OCI-LY3 (cell line): Measurements from ENCODE around the gene AFF2.

Experiments used
- H2AFZ ChIP-seq: fragments of 200-600, 300-600 bp; shearing (Covaris generic); 2 replicates; pipeline ENCODE4 v1.6.0; 2014; ENCODE audit warnings: antibody characterized with exemption, low read depth, low read length
- H3K27ac ChIP-seq: fragments of 200-600, 300-600 bp; sonication (generic); 2 replicates; pipeline ENCODE4 v1.5.1; 2014; ENCODE audit warnings: mild to moderate bottlenecking, low read length, moderate library complexity, mixed read lengths
- H3K27me3 ChIP-seq: fragments of 200-600, 300-600 bp; sonication (generic); 2 replicates; pipeline ENCODE4 v1.6.1; 2014; ENCODE audit warnings: low read depth, low read length, mixed read lengths
- H3K36me3 ChIP-seq: fragments of 200-600, 300-600 bp; sonication (generic); replicated peaks from 2 replicates; pipeline ENCODE3; 2014; ENCODE audit warnings: low read depth, low read length, mixed read lengths
- H3K4me1 ChIP-seq: fragments of 300-600, 200-600 bp; sonication (generic); 2 replicates; pipeline ENCODE4 v1.6.1; 2014; ENCODE audit warnings: low read length, mixed read lengths
- H3K4me2 ChIP-seq: fragments of 200-600, 300-600 bp; sonication (generic); 2 replicates; pipeline ENCODE4 v1.6.1; 2014; ENCODE audit warnings: low read length, mixed read lengths
- H3K4me3 ChIP-seq: fragments of 300-600, 200-600 bp; sonication (generic); 2 replicates; pipeline ENCODE4 v1.5.1; 2014; ENCODE audit warnings: antibody characterized with exemption, mild to moderate bottlenecking, low read length, moderate library complexity
- H3K79me2 ChIP-seq: fragments of 300-600, 200-600 bp; shearing (Covaris generic); 2 replicates; pipeline ENCODE4 v1.6.1; 2014; ENCODE audit warnings: mild to moderate bottlenecking, low read length, mixed read lengths
- H3K9ac ChIP-seq: fragments of 300-600, 200-600 bp; shearing (Covaris generic); 2 replicates; pipeline ENCODE4 v1.6.0; 2014; ENCODE audit warnings: mild to moderate bottlenecking, low read length, moderate library complexity
- H3K9me3 ChIP-seq: fragments of 200-600, 300-600 bp; shearing (Covaris generic); 2 replicates; pipeline ENCODE4 v1.6.1; 2014; ENCODE audit warnings: low read length, mixed read lengths; ENCODE audit not compliant: insufficient read depth
- H4K20me1 ChIP-seq: fragments of 200-600, 300-600 bp; sonication (generic); 2 replicates; pipeline ENCODE4 v1.6.1; 2016; ENCODE audit warnings: low read length, mixed read lengths; ENCODE audit not compliant: insufficient read depth
- CTCF ChIP-seq: fragments of 200-600, 300-600 bp; sonication (generic); IDR thresholded peaks from 2 replicates; pipeline ENCODE4 v1.5.1; 2014; ENCODE audit warnings: antibody characterized with exemption, low read length, low read depth
- EZH2phosphoT487 ChIP-seq: fragments of 200-600 bp; shearing (Covaris generic); IDR thresholded peaks from 2 replicates; pipeline ENCODE4 v1.6.1; 2018; ENCODE audit warnings: antibody characterized with exemption, mixed run types, low read depth

Gene AFF2

GRCh38 chrX:148872881-148873280, 372.5 kb downstream of the AFF2 start:
- H2AFZ ChIP-seq: no peak overlapping the region
- H3K36me3 ChIP-seq: no peaks in the 10 kb centered on the region
- no peak overlapping the region for H3K9ac ChIP-seq
- H3K27ac ChIP-seq: no peak overlapping the region
- H3K79me2 ChIP-seq: no peaks in the 10 kb centered on the region
- no peaks in the 10 kb centered on the region for H4K20me1 ChIP-seq
- H3K9me3 ChIP-seq: no peaks in the 10 kb centered on the region
- no peak for TF ChIP-seq EZH2phosphoT487
- no peak for TF ChIP-seq CTCF
- no peaks in the 10 kb centered on the region for H3K27me3 ChIP-seq
- H3K4me3 ChIP-seq: no peak overlapping the region
- H3K4me2 ChIP-seq: no peak overlapping the region
- H3K4me1 ChIP-seq: no peaks in the 10 kb centered on the region; the same call in 1 of the 2 replicates

- Histone ChIP-seq H3K79me2 (no peaks in the 10 kb centered on the region), H3K9me3 (no peaks in the 10 kb centered on the region), H3K4me2 (no peak overlapping the region)
Measured at GRCh38 chrX:148874636-148875246, 374.3 kb downstream of the AFF2 start.

GRCh38 chrX:148878371-148878770, 378.0 kb downstream of the AFF2 start:
- no peak overlapping the region for H3K4me3 ChIP-seq
- H2AFZ ChIP-seq: no peak overlapping the region
- H3K4me1 ChIP-seq: peaks cover 9% of the 10 kb centered on the region
- H3K27ac ChIP-seq: no peak overlapping the region
- H3K4me2 ChIP-seq: no peak overlapping the region
- no peaks in the 10 kb centered on the region for H3K27me3 ChIP-seq
- H3K79me2 ChIP-seq: no peaks in the 10 kb centered on the region
- no peak overlapping the region for H3K9ac ChIP-seq
- TF ChIP-seq CTCF (no peak), EZH2phosphoT487 (no peak)
- no peaks in the 10 kb centered on the region for H3K36me3 ChIP-seq
- no peaks in the 10 kb centered on the region for H4K20me1 ChIP-seq
- H3K9me3 ChIP-seq: no peaks in the 10 kb centered on the region

More at GRCh38 chrX:148874636-148875246, 374.3 kb downstream of the AFF2 start:
- no peak overlapping the region for H3K27ac ChIP-seq
- H2AFZ ChIP-seq: no peak overlapping the region
- peaks cover 9% of the 10 kb centered on the region for H3K4me1 ChIP-seq
- no peak overlapping the region for H3K9ac ChIP-seq
- no peaks in the 10 kb centered on the region for H3K27me3 ChIP-seq
- no peaks in the 10 kb centered on the region for H3K36me3 ChIP-seq
- no peak overlapping the region for H3K4me3 ChIP-seq
- no peaks in the 10 kb centered on the region for H4K20me1 ChIP-seq
- TF ChIP-seq CTCF: no peak
- no peak for TF ChIP-seq EZH2phosphoT487

- no peaks in the 10 kb centered on the region for H4K20me1 ChIP-seq
- no peak overlapping the region for H3K4me2 ChIP-seq
- H2AFZ ChIP-seq: no peak overlapping the region
- H3K36me3 ChIP-seq: no peaks in the 10 kb centered on the region
- no peak overlapping the region for H3K27ac ChIP-seq
- H3K4me1 ChIP-seq: no peaks in the 10 kb centered on the region
- no peaks in the 10 kb centered on the region for H3K27me3 ChIP-seq
- TF ChIP-seq CTCF (no peak), EZH2phosphoT487 (no peak)
- H3K9ac ChIP-seq: no peak overlapping the region
- H3K9me3 ChIP-seq: no peaks in the 10 kb centered on the region
- no peaks in the 10 kb centered on the region for H3K79me2 ChIP-seq
- H3K4me3 ChIP-seq: no peak overlapping the region
Measured at GRCh38 chrX:148885203-148885602, 384.8 kb downstream of the AFF2 start.
